MM.1S (cell line): ENCODE results near the gene GPR35.
"Not testable (repeated sequence)": the region's sequence is repeated elsewhere in the genome, so short reads cannot be mapped to it uniquely, and the experiment has no call there.

Source experiments
- DNase-seq: peaks from one replicate; pipeline ENCODE4 v3.0.0-alpha.2; 2015
- H2AFZ ChIP-seq: fragments of 300-600 bp; sonication (generic); 2 replicates; pipeline ENCODE4 v1.6.0; 2016; ENCODE audit warnings: antibody characterized with exemption, low read length
- H3F3A ChIP-seq: fragments of 300-600 bp; sonication (generic); 2 replicates; pipeline ENCODE4 v1.6.1; 2016; ENCODE audit warnings: mild to moderate bottlenecking, antibody characterized with exemption, low read length, moderate library complexity, mixed read lengths; ENCODE audit not compliant: insufficient read depth
- H3K27ac ChIP-seq: fragments of 300-600 bp; sonication (generic); 2 replicates; pipeline ENCODE4 v1.5.1; 2016; ENCODE audit warnings: mild to moderate bottlenecking, low read length
- H3K27me3 ChIP-seq: fragments of 300-600 bp; sonication (generic); replicated peaks from 2 replicates; pipeline ENCODE4 v1.6.0; 2016; ENCODE audit warnings: low read length; ENCODE audit not compliant: insufficient read depth
- H3K36me3 ChIP-seq: fragments of 300-600 bp; sonication (generic); replicated peaks from 2 replicates; pipeline ENCODE4 v1.6.1; 2016; ENCODE audit warnings: mild to moderate bottlenecking, low read length, mixed read lengths; ENCODE audit not compliant: insufficient read depth
- H3K4me1 ChIP-seq: fragments of 300-600 bp; sonication (generic); 2 replicates; pipeline ENCODE4 v1.6.1; 2016; ENCODE audit warnings: low read length, mixed read lengths
- H3K4me2 ChIP-seq: fragments of 300-600 bp; sonication (generic); 2 replicates; pipeline ENCODE4 v1.6.0; 2016; ENCODE audit warnings: low read depth, low read length
- H3K4me3 ChIP-seq: fragments of 300-600 bp; sonication (generic); 2 replicates; pipeline ENCODE4 v1.5.1; 2016; ENCODE audit warnings: low read length, mixed read lengths
- H3K79me2 ChIP-seq: fragments of 300-600 bp; sonication (generic); 2 replicates; pipeline ENCODE4 v1.6.1; 2016; ENCODE audit warnings: mixed run types, low read length, mixed read lengths
- H3K9ac ChIP-seq: fragments of 300-600 bp; sonication (generic); 2 replicates; pipeline ENCODE4 v1.6.1; 2016; ENCODE audit warnings: low read length, mixed read lengths
- H3K9me2 ChIP-seq: fragments of 300-600 bp; sonication (generic); replicated peaks from 2 replicates; pipeline ENCODE4 v1.6.1; 2016; ENCODE audit warnings: mild to moderate bottlenecking, low read length, mixed read lengths; ENCODE audit not compliant: insufficient read depth
- H3K9me3 ChIP-seq: fragments of 300-600 bp; sonication (generic); replicated peaks from 2 replicates; pipeline ENCODE4 v1.6.1; 2016; ENCODE audit warnings: mild to moderate bottlenecking, low read length, mixed read lengths; ENCODE audit not compliant: insufficient read depth
- H4K20me1 ChIP-seq: fragments of 300-600 bp; sonication (generic); 2 replicates; pipeline ENCODE4 v1.6.1; 2016; ENCODE audit warnings: mild to moderate bottlenecking, low read length, moderate library complexity, mixed read lengths; ENCODE audit not compliant: insufficient read depth
- EZH2 ChIP-seq: fragments of 300-600 bp; sonication (generic); optimal IDR thresholded peaks from 2 replicates; pipeline ENCODE3; 2017; ENCODE audit warnings: low read depth, mild to moderate bottlenecking, antibody characterized with exemption, low read length, mixed read lengths
- EZH2phosphoT487 ChIP-seq: fragments of 300-600 bp; sonication (generic); IDR thresholded peaks from 2 replicates; pipeline ENCODE4 v1.6.1; 2018; ENCODE audit warnings: antibody characterized with exemption, low read length
- TF ChIP-seq, protein P1 (sequence below): fragments of 300-600 bp; sonication (generic); IDR thresholded peaks from 2 replicates; pipeline ENCODE4 v1.5.1; 2016; ENCODE audit warnings: antibody characterized with exemption, low read length, mixed read lengths

The GPR35 gene

DNA sequence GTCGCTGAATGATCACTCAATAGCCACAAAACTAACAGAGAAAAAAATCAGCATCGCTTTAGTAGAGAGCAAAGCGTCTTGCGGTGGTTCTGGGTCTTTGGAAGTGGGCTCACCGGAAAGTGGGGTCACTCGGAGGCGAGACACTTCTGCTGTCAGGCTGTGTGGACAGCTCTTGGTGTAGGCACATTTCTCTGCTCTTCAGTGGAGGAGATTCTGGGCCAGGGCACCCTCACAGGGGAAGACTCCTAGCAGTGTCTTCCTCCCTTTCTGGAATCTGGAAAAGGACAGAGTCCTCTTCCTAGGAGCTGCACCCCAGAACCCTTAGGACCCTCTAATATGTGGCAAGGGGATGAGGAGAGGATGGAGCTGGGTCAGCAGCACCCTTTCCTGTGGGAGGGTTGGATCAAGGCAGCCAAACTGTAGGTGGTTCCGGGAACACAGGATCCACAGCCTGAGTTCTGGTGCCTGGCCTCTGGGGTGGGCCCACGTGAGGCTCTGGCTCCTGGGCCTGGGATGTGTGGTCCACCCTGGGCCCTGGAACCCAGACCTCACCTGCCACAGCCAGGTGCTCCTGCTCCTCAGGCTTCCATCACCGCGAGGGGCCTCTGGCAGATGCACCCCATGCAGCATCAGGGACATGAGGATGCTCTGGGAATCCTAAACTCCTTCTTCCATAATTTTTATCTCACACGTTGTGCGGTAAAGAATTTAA lies 25.1 kb downstream of the GPR35 start:
- Histone ChIP-seq H3K79me2 (no peaks in the 10 kb centered on the region), H3K27me3 (peaks cover 73% of the 10 kb centered on the region), H4K20me1 (no peaks in the 10 kb centered on the region), H3K4me2 (no peak overlapping the region), H3K9me3 (no peaks in the 10 kb centered on the region), H3K27ac (no peak overlapping the region), H3K9me2 (no peaks in the 10 kb centered on the region), H3K36me3 (no peaks in the 10 kb centered on the region), H3F3A (no peaks in the 10 kb centered on the region), H3K4me1 (no peaks in the 10 kb centered on the region), H2AFZ (no peak overlapping the region), H3K4me3 (no peak overlapping the region), H3K9ac (no peak overlapping the region)
- TF ChIP-seq EZH2phosphoT487: no peak
- TF ChIP-seq, protein P1, sequence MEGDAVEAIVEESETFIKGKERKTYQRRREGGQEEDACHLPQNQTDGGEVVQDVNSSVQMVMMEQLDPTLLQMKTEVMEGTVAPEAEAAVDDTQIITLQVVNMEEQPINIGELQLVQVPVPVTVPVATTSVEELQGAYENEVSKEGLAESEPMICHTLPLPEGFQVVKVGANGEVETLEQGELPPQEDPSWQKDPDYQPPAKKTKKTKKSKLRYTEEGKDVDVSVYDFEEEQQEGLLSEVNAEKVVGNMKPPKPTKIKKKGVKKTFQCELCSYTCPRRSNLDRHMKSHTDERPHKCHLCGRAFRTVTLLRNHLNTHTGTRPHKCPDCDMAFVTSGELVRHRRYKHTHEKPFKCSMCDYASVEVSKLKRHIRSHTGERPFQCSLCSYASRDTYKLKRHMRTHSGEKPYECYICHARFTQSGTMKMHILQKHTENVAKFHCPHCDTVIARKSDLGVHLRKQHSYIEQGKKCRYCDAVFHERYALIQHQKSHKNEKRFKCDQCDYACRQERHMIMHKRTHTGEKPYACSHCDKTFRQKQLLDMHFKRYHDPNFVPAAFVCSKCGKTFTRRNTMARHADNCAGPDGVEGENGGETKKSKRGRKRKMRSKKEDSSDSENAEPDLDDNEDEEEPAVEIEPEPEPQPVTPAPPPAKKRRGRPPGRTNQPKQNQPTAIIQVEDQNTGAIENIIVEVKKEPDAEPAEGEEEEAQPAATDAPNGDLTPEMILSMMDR: no peak
- TF ChIP-seq EZH2: no peak
- DNase-seq: no peak

DNA sequence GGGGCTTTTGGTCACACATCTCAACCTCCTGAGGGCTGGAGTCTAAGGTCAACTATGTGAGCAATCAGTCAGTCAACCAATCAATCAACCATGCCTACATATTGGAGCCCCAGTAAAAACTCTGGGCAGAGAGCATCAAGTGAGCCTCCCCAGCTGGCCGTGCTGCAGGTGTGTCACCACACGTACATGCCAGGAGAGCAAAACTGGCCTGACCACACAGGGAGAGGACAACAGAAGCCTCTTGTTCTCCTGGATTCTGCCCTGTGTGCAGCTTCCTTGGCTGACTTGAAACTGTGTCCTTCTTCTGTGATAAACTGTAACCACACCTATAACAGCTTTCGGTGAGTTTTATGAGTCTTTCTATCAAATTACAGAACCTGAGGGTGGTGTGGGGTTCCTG lies 25.9 kb downstream of the GPR35 start:
- Histone ChIP-seq H3K9me2 (no peaks in the 10 kb centered on the region), H3K27ac (no peak overlapping the region), H3K4me1 (no peaks in the 10 kb centered on the region), H3K9me3 (no peaks in the 10 kb centered on the region), H3K27me3 (peaks cover 80% of the 10 kb centered on the region), H2AFZ (no peak overlapping the region), H3K4me2 (no peak overlapping the region), H4K20me1 (no peaks in the 10 kb centered on the region), H3K9ac (no peak overlapping the region), H3F3A (no peaks in the 10 kb centered on the region), H3K4me3 (no peak overlapping the region), H3K36me3 (no peaks in the 10 kb centered on the region), H3K79me2 (no peaks in the 10 kb centered on the region)
- DNase-seq: no peak
- TF ChIP-seq EZH2 (no peak), EZH2phosphoT487 (no peak)
- TF ChIP-seq, protein P1: no peak

DNA sequence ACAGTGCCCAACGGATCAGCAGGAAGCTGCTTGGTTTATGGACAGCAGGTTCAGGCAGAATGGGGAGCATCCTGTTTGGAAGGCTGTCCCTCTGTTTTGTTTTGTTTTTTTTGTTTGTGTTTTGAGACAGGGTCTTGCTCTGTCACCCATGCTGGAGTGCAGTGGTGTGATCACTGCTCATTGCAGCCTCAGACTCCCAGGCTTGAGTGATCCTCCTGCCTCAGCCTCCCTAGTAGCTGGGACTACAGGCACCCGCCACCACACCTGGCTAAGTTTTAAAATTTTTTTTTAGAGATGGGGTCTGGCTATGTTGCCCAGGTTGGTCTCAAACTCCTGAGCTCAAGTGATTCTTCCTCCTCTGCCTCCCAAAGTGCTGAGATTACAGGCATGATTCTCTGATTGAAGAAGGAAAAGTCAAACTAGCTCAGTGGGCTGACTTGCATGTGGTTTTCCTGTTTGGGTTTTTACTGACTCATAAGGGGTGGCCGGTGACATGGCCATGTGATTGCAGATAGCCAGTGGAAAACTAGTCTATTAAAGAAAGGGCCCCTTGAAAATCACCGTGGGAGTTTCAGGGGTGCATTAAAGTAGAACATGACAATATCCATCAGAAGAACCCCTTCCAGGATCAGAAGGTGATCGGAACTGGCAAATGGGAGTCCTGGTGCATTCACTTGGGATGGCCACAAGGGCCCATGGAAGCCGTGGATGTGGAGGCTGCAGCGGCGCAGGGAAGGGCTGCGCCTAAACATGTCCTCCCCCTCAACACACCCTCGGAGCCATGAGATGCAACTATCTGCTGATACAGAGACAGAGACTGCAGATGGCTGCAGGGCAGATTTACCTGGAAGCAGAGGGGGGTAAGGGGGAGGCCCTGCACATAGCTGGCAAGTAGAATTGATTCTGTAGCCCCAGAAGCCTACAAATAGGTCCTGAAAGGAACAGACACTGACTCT lies 30.9 kb downstream of the GPR35 start:
- TF ChIP-seq EZH2phosphoT487: no peak
- TF ChIP-seq, protein P1: no peak
- Histone ChIP-seq H3K9me3 (no peaks in the 10 kb centered on the region), H3K4me1 (no peaks in the 10 kb centered on the region), H3K4me3 (no peak overlapping the region), H3K4me2 (no peak overlapping the region), H3K79me2 (no peaks in the 10 kb centered on the region), H3K9ac (no peak overlapping the region), H4K20me1 (no peaks in the 10 kb centered on the region), H3K27ac (no peak overlapping the region), H3K36me3 (no peaks in the 10 kb centered on the region), H3F3A (no peaks in the 10 kb centered on the region), H3K27me3 (peaks cover 72% of the 10 kb centered on the region), H2AFZ (no peak overlapping the region), H3K9me2 (no peaks in the 10 kb centered on the region)
- no peak for DNase-seq

DNA sequence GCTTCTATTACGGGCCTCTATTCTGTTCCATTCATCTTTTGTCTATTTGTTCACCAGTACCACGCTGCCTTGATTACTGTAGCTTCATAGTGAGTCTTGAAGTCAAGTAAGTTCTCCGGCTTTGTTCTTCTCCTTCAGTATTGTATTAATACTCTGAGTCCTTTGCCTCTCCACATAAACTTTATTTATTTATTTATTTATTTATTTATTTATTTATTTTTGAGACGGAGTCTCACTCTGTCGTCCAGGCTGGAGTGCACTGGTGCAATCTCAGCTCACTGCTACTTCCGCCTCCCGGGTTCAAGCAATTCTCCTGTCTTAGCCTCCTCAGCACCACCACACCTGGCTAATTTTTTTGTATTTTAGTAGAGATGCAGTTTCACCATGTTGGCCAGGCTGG lies 34.6 kb downstream of the GPR35 start:
- not testable (repeated sequence) for H3K4me3 ChIP-seq, H4K20me1 ChIP-seq, H2AFZ ChIP-seq, H3F3A ChIP-seq, H3K79me2 ChIP-seq, H3K36me3 ChIP-seq, H3K9me2 ChIP-seq, H3K4me2 ChIP-seq, H3K27ac ChIP-seq, H3K4me1 ChIP-seq, H3K9ac ChIP-seq, H3K9me3 ChIP-seq, DNase-seq
- H3K27me3 ChIP-seq: peaks cover 72% of the 10 kb centered on the region
